Colonic mucosa (tissue), 4 donors: ENCODE results near the gene DGLUCY. TPM values are rescaled to one million over a fixed set of nuclear protein-coding genes. Genes with fewer than 3 reads are reported as not detected.

Source experiments
- DNase-seq: peaks from one replicate; pipeline ENCODE4 v3.0.0-alpha.2; 2020
- H3K27ac ChIP-seq: fragments of 200-600 bp; one replicate; pipeline ENCODE4 v1.8.0; 2021
- H3K27me3 ChIP-seq: fragments of 200-600 bp; one replicate; pipeline ENCODE4 v1.8.0; 2021
- H3K36me3 ChIP-seq: fragments of 200-600 bp; one replicate; pipeline ENCODE4 v1.8.0; 2021
- H3K4me1 ChIP-seq: fragments of 200-600 bp; one replicate; pipeline ENCODE4 v1.8.0; 2021; ENCODE audit warnings: mild to moderate bottlenecking
- H3K4me3 ChIP-seq: fragments of 200-600 bp; one replicate; pipeline ENCODE4 v1.8.0; 2021
- H3K9ac ChIP-seq, 2 donors: one replicate each; pipeline ENCODE4 v1.7.0; 2013; ENCODE audit warnings: control low read depth in 2 of 2, low read depth in 2 of 2, low read length in 2 of 2
- H3K9me3 ChIP-seq: fragments of 200-600 bp; one replicate; pipeline ENCODE4 v1.8.0; 2021
- CTCF ChIP-seq: fragments of 200-600 bp; IDR thresholded peaks from one replicate; pipeline ENCODE4 v1.8.0; 2022; ENCODE audit warnings: antibody characterized with exemption, mild to moderate bottlenecking
- intact Hi-C: fragments of 100-400 bp; cut with DNase I; formaldehyde crosslinking; loops from one replicate; pipeline ENCODE4 v1.14.1; 2022
- total RNA-seq, 2 donors: library from RNA; stranded (reverse); fragmentation: NEBNext Ultra II Directional in 1 of 2; extraction: Animal tissue kit (Norgen Biotek cat#: 25700) in 1 of 2; gene quantifications; one replicate each; pipeline ENCODE4 v1.2.1, GENCODE V29; 2021
- donor health status: healthy.
- donor health status: DM: no; HTN: no; CAD: no.
- donor health status: DM: no; HTN: no; CAD: no.

DGLUCY gene
- total RNA-seq, 2 donors from 2014 or later: 67.3 to 105 TPM

GRCh38 chr14:91112194-91112593 is 1.7 kb upstream of the DGLUCY start:
- Histone ChIP-seq H3K9me3 (no peaks in the 10 kb centered on the region), H3K27me3 (no peaks in the 10 kb centered on the region), H3K36me3 (no peaks in the 10 kb centered on the region), H3K27ac (no peak overlapping the region), H3K4me1 (peaks cover 19% of the 10 kb centered on the region), H3K4me3 (no peak overlapping the region), H3K9ac (no peak overlapping the region)
- TF ChIP-seq CTCF: no peak
- DNase-seq: no peak
- intact Hi-C loops: no loop called here

GRCh38 chr14:91114079-91115065 is 499 bp downstream of the DGLUCY start:
- peak; percentile 84 for DNase-seq
- Histone ChIP-seq H3K4me1 (peaks cover 19% of the 10 kb centered on the region), H3K4me3 (peak overlapping the region; percentile 47), H3K9ac (peak overlapping the region; percentile 93 to 99), H3K27ac (peak overlapping the region; percentile 97), H3K36me3 (no peaks in the 10 kb centered on the region), H3K9me3 (no peaks in the 10 kb centered on the region), H3K27me3 (no peaks in the 10 kb centered on the region)
- no peak for TF ChIP-seq CTCF
- intact Hi-C loops: no loop called here

- H3K27ac ChIP-seq: peak overlapping the region; percentile 97
- peaks cover 26% of the 10 kb centered on the region for H3K4me1 ChIP-seq
- no peaks in the 10 kb centered on the region for H3K27me3 ChIP-seq
- intact Hi-C loops: no loop called here
- no peaks in the 10 kb centered on the region for H3K9me3 ChIP-seq
- H3K9ac ChIP-seq: peak overlapping the region; percentile 93 to 99
- DNase-seq: peak; percentile 36
- no peak for TF ChIP-seq CTCF
- H3K36me3 ChIP-seq: no peaks in the 10 kb centered on the region
- peak overlapping the region; percentile 47 for H3K4me3 ChIP-seq
These were observed 2.3 kb downstream of the DGLUCY start for GRCh38 chr14:91115986-91116770.

DNA sequence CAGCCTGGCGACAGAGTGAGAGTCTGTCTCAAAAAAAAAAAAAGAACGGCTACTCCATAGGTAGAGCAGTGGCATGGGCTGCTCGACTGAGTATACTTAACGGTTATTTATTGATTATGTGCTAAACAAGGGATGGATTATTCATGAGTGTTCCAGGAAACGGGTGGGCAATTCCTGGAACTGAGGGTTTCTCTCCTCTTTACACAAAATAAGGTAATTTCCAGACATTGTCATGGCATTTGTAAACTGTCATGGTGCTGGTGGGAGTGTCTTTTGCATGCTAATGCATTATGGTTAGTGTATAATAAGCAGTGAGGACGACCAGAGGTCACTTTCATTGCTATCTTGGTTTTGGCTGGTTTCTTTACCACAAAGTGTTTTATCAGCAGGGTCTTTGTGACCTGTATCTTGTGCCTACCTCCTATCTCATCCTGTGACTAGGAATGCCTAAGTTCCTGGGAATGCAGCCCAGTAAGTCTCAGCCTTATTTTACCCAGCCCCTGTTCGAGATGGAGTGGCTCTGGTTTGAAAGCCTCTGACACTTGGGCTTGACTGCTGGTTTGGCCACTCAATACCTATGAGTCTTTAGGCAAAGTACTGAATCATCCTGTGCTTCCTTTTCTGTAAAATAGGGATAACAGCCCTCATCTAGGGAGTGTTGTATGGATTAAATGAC is 3.2 kb downstream of the DGLUCY start:
- intact Hi-C loops: no loop called here
- no peak overlapping the region for H3K4me3 ChIP-seq
- TF ChIP-seq CTCF: no peak
- DNase-seq: no peak
- peak overlapping the region; percentile 97 for H3K27ac ChIP-seq
- no peaks in the 10 kb centered on the region for H3K9me3 ChIP-seq
- no peaks in the 10 kb centered on the region for H3K36me3 ChIP-seq
- no peak overlapping the region for H3K9ac ChIP-seq
- no peaks in the 10 kb centered on the region for H3K27me3 ChIP-seq
- peaks cover 26% of the 10 kb centered on the region for H3K4me1 ChIP-seq

- no peak for TF ChIP-seq CTCF
- intact Hi-C loops: no loop called here
- Histone ChIP-seq H3K27me3 (no peaks in the 10 kb centered on the region), H3K4me3 (no peak overlapping the region), H3K4me1 (peaks cover 23% of the 10 kb centered on the region), H3K36me3 (no peaks in the 10 kb centered on the region), H3K9me3 (no peaks in the 10 kb centered on the region), H3K9ac (no peak overlapping the region), H3K27ac (no peak overlapping the region)
- no peak for DNase-seq
These were observed 4.1 kb downstream of the DGLUCY start for GRCh38 chr14:91117960-91118359.
